ENCODE results near the gene EPC2. TPM values are rescaled to one million over a fixed set of nuclear protein-coding genes. Genes with fewer than 3 reads are reported as not detected.

Gene EPC2
- total RNA-seq, 1 experiment from 2014 or later: 30.2 TPM

DNA sequence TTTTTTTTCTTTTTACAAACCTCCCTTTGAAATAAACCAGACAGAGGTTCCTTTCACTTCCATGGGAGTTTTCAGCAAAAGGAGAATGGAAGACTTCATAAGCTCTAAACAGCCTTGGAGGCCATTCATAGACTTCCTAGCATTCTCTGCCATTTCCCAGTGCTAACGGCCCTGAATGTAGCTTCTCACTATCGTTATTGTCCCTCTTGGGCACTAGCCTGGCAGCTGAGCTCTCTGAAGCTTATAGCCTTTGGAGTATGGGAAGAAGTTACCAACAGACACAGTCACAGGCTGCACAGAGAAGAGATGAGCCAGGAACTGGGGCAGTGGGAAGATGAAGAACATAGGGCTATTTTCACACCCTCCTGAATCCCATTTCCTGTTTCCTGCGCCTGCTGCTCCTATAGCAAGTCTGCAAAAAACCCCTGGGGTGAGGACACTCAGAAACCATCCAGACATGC is 29.1 kb upstream of the EPC2 start:
- CTCF ChIA-PET: no interaction called here
- DNase-seq (ENCODE audit: low read depth, low spot score) (no peak), ATAC-seq (no peak; the same call in 1 of the 2 replicates)
- Histone ChIP-seq H3K27me3 (ENCODE audit: control insufficient read depth, insufficient read depth, low read length) (peaks cover 7% of the 10 kb centered on the region; the same call in 1 of the 2 replicates), H3K4me3 (ENCODE audit: low read depth in 2 of 2, low read length in 2 of 2) (no peak overlapping the region), H3K9me3 (ENCODE audit: control insufficient read depth, insufficient read depth, low read depth, low read length) (no peaks in the 10 kb centered on the region), H3K36me3 (ENCODE audit: control insufficient read depth, insufficient read depth, low read length) (no peaks in the 10 kb centered on the region), H3K4me1 (ENCODE audit: control insufficient read depth, insufficient read depth, low read length) (no peaks in the 10 kb centered on the region), H3K27ac (ENCODE audit: low read length) (no peak overlapping the region)
- TF ChIP-seq, protein P1, sequence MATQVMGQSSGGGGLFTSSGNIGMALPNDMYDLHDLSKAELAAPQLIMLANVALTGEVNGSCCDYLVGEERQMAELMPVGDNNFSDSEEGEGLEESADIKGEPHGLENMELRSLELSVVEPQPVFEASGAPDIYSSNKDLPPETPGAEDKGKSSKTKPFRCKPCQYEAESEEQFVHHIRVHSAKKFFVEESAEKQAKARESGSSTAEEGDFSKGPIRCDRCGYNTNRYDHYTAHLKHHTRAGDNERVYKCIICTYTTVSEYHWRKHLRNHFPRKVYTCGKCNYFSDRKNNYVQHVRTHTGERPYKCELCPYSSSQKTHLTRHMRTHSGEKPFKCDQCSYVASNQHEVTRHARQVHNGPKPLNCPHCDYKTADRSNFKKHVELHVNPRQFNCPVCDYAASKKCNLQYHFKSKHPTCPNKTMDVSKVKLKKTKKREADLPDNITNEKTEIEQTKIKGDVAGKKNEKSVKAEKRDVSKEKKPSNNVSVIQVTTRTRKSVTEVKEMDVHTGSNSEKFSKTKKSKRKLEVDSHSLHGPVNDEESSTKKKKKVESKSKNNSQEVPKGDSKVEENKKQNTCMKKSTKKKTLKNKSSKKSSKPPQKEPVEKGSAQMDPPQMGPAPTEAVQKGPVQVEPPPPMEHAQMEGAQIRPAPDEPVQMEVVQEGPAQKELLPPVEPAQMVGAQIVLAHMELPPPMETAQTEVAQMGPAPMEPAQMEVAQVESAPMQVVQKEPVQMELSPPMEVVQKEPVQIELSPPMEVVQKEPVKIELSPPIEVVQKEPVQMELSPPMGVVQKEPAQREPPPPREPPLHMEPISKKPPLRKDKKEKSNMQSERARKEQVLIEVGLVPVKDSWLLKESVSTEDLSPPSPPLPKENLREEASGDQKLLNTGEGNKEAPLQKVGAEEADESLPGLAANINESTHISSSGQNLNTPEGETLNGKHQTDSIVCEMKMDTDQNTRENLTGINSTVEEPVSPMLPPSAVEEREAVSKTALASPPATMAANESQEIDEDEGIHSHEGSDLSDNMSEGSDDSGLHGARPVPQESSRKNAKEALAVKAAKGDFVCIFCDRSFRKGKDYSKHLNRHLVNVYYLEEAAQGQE (IDR thresholded peaks at IDR 0.05; ENCODE audit: insufficient read depth in 1 of 2, low read depth in 2 of 2, low read length in 1 of 2): no peak
- in situ Hi-C loops (cut with HindIII; ENCODE audit: low pct_unique_long_range_greater_than_20kb, low sequenced_read_pairs): no loop called here
- intact Hi-C loops (cut with micrococcal nuclease; ENCODE audit: unreplicated experiment): no loop called here
- no TSS peak for BruUV-seq (replicated peaks)
- POLR2A ChIA-PET: no interaction called here

DNA sequence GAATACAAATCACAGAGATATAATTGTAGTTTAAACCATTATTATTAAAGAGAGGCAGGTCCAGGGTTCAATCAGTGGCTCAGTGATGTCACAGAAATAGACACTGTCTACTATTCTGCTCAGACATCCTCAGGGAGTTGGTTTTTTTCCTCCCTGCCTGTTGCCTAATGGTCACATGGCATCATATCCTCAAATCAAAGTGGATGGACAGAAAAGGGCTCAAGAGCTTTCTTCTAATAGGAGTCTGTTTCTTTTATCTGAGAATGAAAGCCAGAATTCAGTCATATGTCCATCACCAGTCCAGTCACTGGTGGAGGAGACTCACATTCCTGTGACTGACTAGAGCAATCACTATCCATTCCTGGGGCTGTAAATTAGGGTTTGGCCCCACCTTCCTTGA is 27.9 kb upstream of the EPC2 start:
- TF ChIP-seq TCF7L2 (IDR thresholded peaks at IDR 0.05; ENCODE audit: low read depth, low read length) (no peak), SIN3A (IDR thresholded peaks at IDR 0.05; ENCODE audit: borderline replicate concordance, insufficient read depth, low read depth, low read length) (no peak), POLR2AphosphoS5 (IDR thresholded peaks at IDR 0.05; ENCODE audit: low read depth, low read length) (no peak)
- TF ChIP-seq, protein P1 (IDR thresholded peaks at IDR 0.05; ENCODE audit: insufficient read depth in 1 of 2, low read depth in 2 of 2, low read length in 1 of 2): no peak
- TF ChIP-seq, protein P2, sequence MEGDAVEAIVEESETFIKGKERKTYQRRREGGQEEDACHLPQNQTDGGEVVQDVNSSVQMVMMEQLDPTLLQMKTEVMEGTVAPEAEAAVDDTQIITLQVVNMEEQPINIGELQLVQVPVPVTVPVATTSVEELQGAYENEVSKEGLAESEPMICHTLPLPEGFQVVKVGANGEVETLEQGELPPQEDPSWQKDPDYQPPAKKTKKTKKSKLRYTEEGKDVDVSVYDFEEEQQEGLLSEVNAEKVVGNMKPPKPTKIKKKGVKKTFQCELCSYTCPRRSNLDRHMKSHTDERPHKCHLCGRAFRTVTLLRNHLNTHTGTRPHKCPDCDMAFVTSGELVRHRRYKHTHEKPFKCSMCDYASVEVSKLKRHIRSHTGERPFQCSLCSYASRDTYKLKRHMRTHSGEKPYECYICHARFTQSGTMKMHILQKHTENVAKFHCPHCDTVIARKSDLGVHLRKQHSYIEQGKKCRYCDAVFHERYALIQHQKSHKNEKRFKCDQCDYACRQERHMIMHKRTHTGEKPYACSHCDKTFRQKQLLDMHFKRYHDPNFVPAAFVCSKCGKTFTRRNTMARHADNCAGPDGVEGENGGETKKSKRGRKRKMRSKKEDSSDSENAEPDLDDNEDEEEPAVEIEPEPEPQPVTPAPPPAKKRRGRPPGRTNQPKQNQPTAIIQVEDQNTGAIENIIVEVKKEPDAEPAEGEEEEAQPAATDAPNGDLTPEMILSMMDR (IDR thresholded peaks at IDR 0.05): no peak
- H3K9me3 ChIP-seq (ENCODE audit: control insufficient read depth, insufficient read depth, low read depth, low read length): no peaks in the 10 kb centered on the region
- no peak overlapping the region for H3K27ac ChIP-seq (ENCODE audit: low read length)
- in situ Hi-C loops (cut with HindIII; ENCODE audit: low pct_unique_long_range_greater_than_20kb, low sequenced_read_pairs): no loop called here
- ATAC-seq (no peak), DNase-seq (ENCODE audit: low read depth, low spot score) (no peak)
- no peaks in the 10 kb centered on the region for H3K4me1 ChIP-seq (ENCODE audit: control insufficient read depth, insufficient read depth, low read length)
- H3K4me3 ChIP-seq (ENCODE audit: low read depth in 2 of 2, low read length in 2 of 2): no peak overlapping the region
- no peaks in the 10 kb centered on the region for H3K36me3 ChIP-seq (ENCODE audit: control insufficient read depth, insufficient read depth, low read length)
- intact Hi-C loops (cut with micrococcal nuclease; ENCODE audit: unreplicated experiment): no loop called here
- ChIA-PET POLR2A (interaction anchor here (0.6 kb wide), 1 partner anchor 12 kb away, joined by 3 read pairs; no protein-coding TSS in a partner anchor), CTCF (no interaction called here)
- BruUV-seq (replicated peaks): no TSS peak
- peaks cover 7% of the 10 kb centered on the region; the same call in 1 of the 2 replicates for H3K27me3 ChIP-seq (ENCODE audit: control insufficient read depth, insufficient read depth, low read length)
